ENCODE measurements around the gene TRIM24.
"Not testable (repeated sequence)": the region's sequence is repeated elsewhere in the genome, so short reads cannot be mapped to it uniquely, and the experiment has no call there.

Gene TRIM24

GRCh38 chr7:138455609-138456008, 4.5 kb upstream of the TRIM24 start:
- no peak overlapping the region for H3K27ac ChIP-seq

GRCh38 chr7:138456220-138456619, 3.8 kb upstream of the TRIM24 start:
- no peak overlapping the region for H3K27ac ChIP-seq
- TF ChIP-seq ZFX (IDR thresholded peaks at IDR 0.05) (no peak), CTCF (conservative IDR thresholded peaks at IDR 0.05) (no peak)

More at GRCh38 chr7:138455609-138456008, 4.5 kb upstream of the TRIM24 start:
- TF ChIP-seq CTCF (conservative IDR thresholded peaks at IDR 0.05) (no peak), ZFX (IDR thresholded peaks at IDR 0.05) (no peak)

- TF ChIP-seq CTCF (conservative IDR thresholded peaks at IDR 0.05) (no peak), ZFX (IDR thresholded peaks at IDR 0.05) (no peak)
- no peak overlapping the region for H3K27ac ChIP-seq
Measured at GRCh38 chr7:138458576-138459412, 1.3 kb upstream of the TRIM24 start.

- H3K27ac ChIP-seq: peak overlapping the region; percentile 98; the same call in 1 of the 2 replicates
- no peak for TF ChIP-seq ZFX (IDR thresholded peaks at IDR 0.05)
- no peak; the same call in 1 of the 2 replicates for TF ChIP-seq CTCF (conservative IDR thresholded peaks at IDR 0.05)
Measured at GRCh38 chr7:138459413-138460175, 465 bp upstream of the TRIM24 start.

- peak overlapping the region; percentile 98 for H3K27ac ChIP-seq
- TF ChIP-seq CTCF (conservative IDR thresholded peaks at IDR 0.05) (peak; percentile 31; the same call in 1 of the 2 replicates), ZFX (IDR thresholded peaks at IDR 0.05) (peak; percentile 97)
Measured at GRCh38 chr7:138460649-138461607, 869 bp downstream of the TRIM24 start.

GRCh38 chr7:138463291-138463618, 3.2 kb downstream of the TRIM24 start:
- not testable (repeated sequence) for H3K27ac ChIP-seq

DNA sequence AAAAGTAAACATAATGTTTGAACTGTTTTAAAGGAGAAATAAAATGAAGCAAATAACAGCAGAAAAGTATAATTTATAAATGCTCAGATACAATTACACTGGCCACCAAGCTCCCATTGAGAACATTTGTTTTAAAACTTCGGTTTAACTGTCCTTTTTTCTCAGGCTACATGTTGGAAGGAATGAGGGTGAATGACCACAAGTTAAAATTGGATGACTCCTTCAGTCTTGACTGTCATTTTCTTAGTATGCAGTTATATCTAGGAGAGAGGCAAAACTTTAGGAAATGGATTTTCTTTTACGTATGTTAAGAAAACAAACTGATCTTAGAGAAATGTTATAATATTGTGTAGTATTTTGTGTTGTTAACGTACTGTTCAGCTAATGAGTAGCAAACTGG, 5.0 kb downstream of the TRIM24 start:
- no peak for TF ChIP-seq CTCF (conservative IDR thresholded peaks at IDR 0.05)
- H3K27ac ChIP-seq: no peak overlapping the region

- not testable (repeated sequence) for H3K27ac ChIP-seq
Measured at GRCh38 chr7:138466069-138466756, 6.2 kb downstream of the TRIM24 start.
